GM18867 (cell line): Measurements from ENCODE around the gene LRRC3B.

Experiments
- ATAC-seq: cut with Tn5 transposase; IDR thresholded peaks from one replicate; pipeline ENCODE4 v1.9.1; 2021; ENCODE audit warnings: mild to moderate bottlenecking, moderate library complexity; ENCODE audit not compliant: unreplicated experiment

Gene LRRC3B

GRCh38 chr3:26704736-26705135, 82.2 kb downstream of the LRRC3B start:
- no peak for ATAC-seq

DNA sequence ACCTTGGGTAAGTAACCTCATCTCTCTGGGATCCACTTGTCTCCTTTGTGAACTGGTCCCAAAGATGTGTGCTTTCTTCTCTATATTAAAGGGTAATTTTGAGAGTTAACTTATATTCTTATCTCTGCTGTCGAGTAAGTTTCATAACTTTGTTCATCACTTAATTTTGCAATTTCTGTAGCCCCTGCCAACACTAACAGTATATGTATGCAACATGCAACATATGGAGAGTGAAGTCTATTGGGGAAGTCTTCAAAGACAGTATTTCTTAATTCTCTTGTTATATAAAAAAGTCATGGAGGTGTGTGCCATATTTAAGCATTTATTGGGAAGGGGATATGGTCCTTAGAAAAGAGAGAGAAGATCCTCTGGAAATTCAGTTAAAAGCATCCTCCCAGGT, 85.9 kb downstream of the LRRC3B start:
- ATAC-seq, result no peak

DNA sequence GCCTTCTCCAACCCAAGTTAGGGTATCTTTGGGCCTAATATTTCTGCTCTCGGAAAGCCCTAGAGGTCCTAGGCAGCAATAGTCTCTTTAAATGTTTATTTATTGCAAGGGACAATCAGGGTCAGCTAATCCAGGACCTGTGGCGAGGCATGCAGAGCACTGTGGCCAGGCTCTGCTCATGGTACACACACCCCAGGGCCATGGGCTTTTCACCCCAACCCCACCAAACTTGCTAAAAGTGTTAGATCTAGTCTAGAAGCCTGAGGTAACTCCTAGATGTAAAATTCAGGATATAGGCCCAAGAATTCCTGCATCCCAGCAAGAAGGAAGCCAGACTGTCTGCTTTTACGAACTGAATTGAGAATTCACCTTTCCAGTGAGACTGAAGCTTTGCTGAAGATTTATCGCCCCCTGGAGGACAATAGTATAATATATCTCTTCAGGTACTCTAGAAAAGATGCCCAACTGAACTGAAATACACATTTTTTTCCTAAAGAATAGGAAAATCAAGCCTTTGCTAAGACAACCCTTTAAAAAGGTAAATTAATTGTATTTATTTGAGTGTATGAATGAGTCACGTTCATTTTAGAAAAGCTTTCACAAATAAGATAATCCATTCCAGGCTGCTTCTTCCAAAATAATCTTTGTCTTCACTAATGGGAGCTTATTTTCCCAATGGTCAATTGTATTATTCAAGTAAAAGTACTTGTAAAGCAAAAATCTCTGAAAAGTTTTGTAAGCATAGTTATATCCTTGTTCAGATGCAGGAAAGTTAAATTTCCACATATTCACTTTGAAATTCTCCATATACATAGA, 89.8 kb downstream of the LRRC3B start:
- ATAC-seq, result peak; percentile 88

DNA sequence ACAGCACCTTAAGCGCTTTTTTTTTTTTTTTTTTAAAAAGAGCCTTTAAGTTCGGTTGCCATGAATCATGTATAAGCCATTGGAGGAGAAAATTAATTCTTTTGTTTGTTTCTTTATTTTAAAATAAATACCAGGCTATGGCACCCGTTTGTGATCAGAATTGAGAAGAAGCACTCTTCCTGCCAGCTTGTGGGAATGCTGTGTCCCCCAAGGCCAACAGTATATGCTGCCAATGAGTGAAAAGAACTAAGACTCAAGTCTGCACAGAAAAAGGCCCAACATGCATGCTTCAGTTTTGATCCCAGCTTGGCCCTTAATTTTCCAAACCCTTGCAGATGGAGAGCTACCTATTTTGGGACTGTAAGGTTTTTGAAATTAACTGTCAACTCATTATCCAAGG, 90.5 kb downstream of the LRRC3B start:
- no peak for ATAC-seq

DNA sequence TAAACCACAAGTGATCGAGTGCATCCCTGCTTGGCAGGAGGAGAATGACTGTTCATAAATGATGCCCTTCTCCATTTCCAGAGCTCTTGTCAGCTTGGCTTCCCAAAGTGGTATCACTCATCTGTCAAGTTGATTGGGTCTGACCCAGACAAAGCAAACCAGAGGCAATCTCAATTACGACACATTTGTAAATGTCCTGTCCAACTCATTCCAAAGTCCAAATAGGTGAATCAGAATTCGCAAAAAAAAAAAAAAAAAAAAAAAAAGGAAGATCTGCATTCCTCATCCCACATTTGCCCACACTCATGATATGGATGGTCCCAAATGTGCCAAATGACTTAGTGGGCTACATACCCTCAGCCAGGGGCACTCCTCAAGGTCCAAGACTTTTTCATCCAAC, 91.9 kb downstream of the LRRC3B start:
- no peak for ATAC-seq

GRCh38 chr3:26715431-26715830, 92.9 kb downstream of the LRRC3B start:
- no peak for ATAC-seq

DNA sequence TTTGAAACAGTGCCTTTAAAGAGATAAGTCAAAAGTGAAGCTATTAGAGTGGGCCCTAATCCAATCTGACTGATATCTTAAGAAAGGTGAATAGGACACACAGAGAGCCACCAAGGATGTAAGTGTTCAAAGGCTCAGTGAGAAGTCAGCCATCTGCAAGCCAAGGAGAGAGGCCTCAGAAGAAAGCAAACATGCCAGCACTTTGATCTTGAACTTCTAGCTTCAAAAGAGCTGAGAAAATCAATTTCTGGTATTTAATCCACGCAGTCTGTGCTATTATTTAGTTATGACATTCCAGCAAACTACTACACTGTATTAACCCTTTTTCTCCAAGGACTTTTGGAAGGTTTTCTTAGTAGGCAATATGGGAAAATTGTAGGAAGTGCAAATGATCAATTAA, 95.7 kb downstream of the LRRC3B start:
- no peak for ATAC-seq

GRCh38 chr3:26719134-26719533, 96.6 kb downstream of the LRRC3B start:
- ATAC-seq, result no peak

- ATAC-seq, result no peak
Measured at GRCh38 chr3:26721047-26721446, 98.5 kb downstream of the LRRC3B start.

GRCh38 chr3:26731843-26732242, 109.3 kb downstream of the LRRC3B start:
- no peak for ATAC-seq

DNA sequence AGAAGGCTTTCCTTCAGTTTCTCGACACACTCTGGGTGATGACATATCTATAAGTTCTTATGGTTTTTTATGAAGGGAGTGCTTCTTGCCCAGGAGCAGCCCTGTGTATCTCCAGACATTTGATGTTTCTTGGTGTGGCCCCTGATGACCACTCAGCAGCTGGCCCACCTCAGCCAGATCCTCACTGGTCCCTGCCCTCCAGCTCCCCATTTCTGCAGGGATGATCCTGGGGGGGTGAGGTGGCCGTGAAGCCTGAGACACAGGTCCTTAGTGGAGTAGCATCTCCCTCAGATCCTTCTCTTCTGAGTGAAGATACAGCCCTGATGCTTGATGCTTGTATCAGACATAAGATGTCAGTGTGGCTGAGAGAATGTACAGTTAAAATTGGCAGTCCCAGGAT, 127.7 kb downstream of the LRRC3B start:
- ATAC-seq, result no peak

GRCh38 chr3:26752466-26752865, 129.9 kb downstream of the LRRC3B start:
- no peak for ATAC-seq

- ATAC-seq, result no peak
Measured at GRCh38 chr3:26753095-26753494, 130.5 kb downstream of the LRRC3B start.

GRCh38 chr3:26757978-26758377, 135.4 kb downstream of the LRRC3B start:
- no peak for ATAC-seq
